GM19351 (cell line): Measurements from ENCODE around the gene GNG12.

Source experiments
- ATAC-seq: cut with Tn5 transposase; IDR thresholded peaks from one replicate; pipeline ENCODE4 v1.9.1; 2021; ENCODE audit warnings: mild to moderate bottlenecking, moderate library complexity; ENCODE audit not compliant: unreplicated experiment

Gene GNG12

DNA sequence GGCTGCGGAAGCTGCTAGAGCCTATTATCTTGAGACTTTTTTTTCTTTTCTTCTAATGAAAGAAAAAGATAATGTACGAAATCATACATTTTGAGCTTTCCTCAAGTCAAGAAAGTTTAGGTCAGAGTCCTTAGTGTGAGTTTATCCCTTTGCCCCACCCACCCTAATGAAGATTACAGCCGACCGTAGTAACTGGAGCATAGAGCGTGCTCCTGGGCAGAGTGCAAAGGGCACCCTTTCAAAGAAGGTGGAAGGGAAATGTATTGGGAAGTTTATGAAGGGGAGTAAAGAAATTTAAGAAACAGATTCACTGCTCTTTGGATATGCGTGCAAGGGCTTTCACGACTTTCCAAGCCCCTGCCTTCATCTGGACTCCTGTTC is 17.2 kb downstream of the GNG12 start:
- ATAC-seq, result no peak

DNA sequence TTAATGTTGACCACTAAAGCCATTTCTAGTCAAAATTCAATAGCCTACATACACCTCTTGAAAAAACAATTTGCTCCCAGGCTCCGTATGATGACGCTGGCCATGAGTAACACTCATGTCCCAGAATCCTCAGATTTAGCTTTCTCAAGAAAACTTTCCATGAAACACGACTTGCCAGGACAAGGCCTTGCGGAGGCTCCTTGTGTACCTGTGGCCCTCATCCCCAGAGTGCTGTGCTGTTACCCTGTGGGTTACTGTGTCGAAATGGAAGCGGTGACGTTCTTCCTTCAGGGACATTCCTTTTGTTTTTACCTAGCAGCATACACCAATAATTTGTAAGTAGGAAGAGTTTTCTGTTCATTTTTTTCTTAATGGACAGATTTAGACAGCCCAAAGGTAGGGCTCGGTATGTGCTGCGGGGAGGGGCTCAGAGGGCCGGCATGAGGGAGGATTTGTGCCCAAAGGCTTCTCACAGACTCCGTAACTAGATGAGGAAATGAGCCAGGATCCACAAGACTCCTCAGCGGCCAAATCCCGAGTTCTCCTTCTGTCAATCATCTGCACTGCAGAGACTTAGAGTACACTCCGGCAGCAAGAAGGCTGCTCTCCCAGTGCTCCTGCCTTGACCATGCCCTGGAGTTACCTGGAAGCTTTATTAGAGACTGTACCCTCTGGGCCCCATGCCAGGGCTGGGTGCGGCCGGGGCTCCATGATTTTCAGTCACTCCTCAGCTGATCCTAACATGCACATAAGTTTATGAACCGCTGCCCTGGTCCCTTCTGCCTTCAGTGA is 17.8 kb downstream of the GNG12 start:
- no peak for ATAC-seq

DNA sequence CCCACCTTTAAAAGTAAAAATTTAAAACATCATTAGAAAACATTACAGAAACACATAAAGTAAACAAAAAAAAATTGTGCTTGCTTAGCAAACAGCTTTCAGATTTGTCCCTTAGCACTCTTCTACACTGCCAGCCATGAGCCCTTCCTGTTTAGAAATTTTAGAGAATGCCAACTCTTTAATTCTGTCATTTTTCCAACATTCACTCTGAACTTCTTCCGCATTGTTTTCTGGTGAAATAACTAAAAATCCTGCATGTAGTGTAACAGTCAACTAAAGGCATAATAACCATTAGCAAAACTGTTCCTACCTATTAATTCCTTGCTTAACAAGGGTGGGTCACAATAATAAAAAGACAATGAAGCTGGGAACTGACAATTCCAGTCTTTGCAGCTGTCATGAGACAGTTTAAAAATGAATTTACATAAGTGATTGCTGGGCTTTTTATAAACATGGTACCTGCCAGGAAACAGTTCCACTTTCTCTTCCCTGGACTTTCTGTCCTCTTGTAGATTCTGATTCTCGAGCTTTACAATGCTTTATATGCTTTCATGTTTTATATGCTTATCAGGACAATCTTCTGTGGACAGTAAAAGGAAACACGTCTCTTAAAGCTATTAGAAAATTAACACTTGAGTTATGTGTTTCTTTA is 19.0 kb downstream of the GNG12 start:
- no peak for ATAC-seq

DNA sequence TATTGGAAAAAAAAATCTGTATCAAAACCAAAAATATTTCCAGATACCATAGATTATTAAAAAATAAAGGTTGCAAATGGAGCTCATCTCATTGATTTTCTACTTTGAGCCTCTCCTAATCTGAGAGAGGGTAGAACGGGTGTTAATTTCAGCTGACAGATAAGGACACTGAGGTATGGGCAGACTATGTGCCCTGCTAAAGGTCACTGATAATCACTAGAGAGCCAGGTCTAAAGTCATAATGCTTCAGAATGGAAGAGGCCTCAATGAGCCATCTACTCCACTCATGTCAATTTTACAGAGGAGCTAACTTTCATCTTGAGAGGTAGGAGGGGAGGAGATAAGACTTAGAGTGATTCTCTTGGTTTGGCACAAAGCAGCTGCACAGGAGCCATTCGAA is 21.0 kb downstream of the GNG12 start:
- no peak for ATAC-seq

DNA sequence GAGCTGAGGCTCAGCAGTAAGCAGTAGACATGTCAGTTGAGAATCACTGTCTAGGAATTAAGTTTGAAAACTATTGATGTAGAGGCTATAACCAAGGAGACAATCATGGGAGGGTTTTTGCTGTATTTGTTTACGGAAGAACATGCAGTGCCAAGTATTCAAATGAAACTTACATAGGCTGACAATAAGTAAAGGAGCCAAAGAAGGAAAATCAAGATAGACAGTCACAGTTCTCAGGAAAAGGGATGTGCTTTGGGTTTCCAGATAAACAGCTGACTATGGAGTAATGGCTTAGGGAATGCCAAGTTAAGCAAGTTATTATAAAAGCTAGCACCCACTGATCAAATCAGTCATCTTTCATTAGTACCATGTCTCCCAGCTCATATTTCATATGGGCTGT is 21.5 kb downstream of the GNG12 start:
- no peak for ATAC-seq

DNA sequence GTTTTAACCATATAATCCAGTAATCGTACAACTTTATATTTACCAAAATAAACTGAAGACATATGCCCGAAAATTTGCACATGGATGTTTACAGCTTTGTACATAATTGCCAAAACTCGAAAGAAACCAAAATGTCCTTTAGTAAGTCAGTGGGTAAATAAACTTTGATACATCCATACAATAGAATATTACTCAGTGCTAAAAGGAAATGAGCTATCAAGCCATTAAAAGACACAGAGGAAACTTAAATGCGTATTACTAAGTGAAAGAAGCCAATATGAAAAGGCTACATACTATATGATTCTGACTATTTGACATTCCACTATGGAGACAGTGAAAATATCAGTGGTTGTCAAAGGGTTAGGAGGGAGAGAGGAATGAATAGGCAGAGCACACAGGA is 23.4 kb downstream of the GNG12 start:
- no peak for ATAC-seq

DNA sequence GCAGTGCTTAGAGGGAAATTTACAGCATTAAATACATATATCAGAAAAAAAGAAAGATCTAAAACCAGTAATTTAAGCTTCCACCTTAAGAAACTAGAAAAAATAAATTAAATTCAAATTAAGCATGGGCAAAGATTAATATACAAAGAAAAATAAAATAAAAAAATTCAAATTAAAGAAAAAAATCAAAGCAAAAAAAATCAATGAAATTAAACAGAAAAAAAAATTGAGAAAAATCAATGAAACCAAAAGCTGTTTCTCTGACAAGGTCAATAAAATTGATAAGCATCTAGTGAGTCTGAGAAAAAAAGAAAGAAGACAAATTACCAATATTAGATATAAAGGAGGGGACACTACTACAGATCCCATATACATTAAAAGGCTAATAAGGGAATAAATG is 26.0 kb downstream of the GNG12 start:
- no peak for ATAC-seq

DNA sequence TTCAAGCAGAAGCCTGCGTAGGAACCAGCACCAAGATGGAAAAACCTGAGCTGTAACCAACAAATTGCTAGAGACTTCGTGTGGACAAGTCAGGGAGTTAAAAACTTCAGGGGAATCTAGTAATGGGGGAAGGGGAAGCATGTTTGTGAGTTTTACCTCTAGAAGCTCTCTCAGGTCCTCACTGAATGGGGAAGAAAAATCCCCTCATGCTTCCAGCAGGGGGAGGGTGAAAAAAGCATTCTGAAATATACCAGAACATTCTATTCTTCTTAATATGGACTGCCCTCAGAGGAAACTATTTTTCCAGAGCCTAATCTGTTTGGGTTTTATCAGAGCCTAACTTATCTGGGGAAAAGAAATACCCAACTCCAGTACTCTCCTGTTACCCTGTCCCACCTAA is 28.6 kb downstream of the GNG12 start:
- ATAC-seq, result no peak

DNA sequence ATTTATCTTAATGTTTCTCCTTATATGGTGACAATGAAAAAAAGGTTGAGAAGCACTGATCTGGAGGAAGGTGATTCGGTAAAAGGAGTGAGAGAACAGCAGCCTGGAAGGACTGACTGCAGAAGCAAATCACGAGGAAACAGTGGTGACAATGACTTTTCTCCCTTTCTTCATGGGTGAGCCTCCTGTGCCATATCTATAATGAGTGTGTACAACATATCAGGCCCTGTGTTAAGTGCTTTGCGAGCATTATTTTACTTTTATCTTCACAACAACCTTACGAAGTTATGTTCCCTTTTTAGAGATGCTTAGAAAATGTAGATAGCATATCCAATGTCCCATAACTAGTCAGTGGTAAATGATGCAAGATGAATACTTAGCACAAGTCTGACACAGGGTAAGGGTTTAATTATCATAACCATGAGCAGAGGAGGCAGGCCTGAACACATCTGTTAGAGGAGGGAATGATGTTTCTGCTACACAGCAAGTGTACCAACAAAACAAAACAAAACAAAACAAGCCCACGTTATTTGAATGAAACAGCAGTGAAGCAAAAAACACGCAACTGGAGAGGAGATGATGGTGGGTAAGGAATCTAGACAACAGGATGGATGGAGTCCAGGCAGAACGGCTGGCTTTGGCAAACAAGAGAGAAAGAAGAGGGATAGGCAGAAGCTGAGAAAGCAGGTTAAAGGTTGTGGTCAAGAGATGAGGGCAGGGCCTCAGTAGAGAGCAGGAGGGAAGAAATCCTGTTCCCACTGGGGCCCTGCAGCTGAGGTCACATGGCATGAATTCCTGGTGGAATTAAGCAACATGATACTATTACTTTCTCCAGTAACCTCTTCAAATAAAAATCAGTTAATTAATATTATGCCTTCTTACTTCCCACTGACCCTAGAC is 29.6 kb downstream of the GNG12 start:
- no peak for ATAC-seq

DNA sequence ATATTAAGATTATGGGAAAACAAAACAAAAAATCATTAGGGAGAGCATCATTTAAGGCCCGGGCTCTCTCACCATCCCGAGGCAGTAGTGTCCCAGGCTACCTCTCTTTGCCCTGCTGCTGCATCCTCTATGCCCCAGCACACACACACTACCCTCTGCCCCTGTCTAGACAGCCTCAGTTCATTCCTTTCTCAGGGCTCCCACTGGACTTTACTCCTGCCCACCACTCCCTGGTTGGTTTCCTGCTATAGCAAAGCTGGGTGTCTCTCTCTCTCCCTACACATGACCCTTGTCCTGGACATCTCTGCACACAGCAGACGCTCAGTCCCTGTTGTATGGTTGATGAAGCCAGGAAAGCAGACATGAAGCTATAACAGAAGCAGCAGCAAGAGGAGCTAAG is 30.7 kb downstream of the GNG12 start:
- no peak for ATAC-seq

DNA sequence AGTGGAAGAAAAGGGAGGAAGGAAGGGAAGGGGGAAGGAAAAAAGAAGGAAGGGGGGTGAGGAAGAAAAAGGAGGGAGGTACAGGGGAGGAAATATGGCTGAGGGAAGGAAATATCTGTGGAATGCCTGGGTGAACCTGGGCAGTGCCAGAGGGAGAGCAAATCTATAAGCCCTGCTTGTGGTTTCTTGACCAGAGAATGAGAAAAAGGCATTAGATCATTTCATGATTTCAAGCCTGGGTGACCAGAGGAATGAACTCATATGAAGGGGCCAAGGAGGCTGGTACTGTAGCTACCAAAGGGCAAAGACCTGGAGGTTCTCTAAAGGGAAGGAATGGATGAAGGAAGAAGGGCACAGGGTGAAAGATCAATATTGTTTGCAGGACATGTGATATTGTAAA is 31.4 kb downstream of the GNG12 start:
- no peak for ATAC-seq

DNA sequence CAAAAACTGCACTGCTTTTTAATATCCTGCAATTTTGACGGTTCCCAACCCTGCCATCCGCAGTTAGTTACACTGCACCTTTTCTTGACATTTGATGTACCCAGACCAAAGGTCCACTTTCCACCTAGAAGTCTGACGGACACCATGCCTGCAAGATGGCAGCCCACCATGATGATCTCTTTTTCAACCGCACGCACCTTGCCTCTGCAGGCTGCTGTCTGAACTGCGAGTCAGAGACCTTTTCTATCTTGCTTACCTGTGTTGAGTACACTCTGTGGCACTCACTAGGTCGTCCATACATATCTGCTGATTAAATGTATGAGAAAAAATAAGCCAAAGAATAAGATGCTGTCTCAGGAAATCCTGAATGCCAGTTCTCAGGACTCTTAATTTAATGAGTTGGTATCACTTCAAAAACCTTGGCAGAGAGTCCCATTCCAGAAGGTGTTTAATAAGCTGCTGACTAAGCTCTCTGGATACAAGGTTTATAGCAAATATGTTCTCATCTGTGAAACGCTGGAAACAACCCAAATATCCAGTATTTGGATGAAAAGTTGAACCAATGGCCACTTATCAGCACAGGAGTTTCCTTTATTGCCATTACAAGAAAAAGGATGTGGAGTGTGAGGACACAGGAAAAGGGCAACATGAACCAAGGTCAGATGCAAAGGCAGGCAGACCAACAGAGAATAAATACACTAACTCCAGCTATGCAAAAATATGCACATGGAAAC is 37.9 kb downstream of the GNG12 start:
- no peak for ATAC-seq

DNA sequence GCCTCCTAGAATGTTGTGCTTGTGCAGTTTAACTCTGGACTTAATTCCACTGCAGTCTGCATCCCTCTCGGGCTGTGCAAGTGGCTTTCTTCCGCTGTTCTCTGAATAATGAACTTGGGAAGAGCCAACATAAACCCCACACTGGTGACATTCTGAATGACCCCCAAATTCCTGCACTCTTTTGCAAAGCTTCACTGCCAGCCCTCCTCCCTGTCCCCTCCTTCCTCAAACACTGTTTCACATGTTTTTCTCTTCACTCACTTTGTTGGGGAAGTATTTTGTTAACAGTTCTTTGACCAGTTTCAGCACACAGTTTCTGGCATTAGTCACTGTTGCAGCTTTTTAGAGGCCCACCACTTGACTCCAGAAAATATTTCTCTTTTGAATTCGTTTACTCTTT is 39.7 kb downstream of the GNG12 start:
- ATAC-seq, result no peak

DNA sequence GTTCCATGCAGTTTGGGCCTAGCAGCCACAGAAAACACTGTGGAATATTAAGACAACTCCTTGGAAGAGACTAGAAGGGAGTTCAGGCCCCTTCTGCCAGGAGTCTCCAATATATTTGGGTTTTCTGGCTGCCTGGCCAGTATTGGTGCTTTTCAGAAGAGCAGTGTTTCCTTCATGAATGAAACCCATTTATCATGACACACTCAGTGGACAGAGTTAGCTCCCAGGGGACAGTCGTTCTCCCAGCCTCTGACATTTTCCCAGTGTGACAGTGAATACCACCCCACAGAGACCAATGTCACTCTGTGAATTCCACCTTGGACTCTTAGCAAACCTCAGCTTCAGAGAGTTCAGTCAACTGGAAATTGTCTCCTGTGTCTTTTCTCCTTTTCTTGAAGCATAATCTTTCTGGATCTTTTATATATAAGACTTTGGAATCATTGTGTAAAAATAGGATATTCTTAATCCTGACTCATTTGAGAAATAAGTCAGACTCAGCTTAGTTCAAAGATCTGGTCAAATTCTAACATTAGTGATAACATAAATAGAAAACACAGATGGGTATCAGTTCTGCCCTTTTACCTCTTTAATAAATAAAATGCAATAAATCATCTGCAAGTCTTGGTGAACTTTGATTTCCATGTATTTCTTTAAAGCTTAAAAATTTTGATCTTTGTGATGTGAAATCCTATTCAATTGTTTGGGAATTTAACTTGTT is 40.4 kb downstream of the GNG12 start:
- ATAC-seq, result no peak

DNA sequence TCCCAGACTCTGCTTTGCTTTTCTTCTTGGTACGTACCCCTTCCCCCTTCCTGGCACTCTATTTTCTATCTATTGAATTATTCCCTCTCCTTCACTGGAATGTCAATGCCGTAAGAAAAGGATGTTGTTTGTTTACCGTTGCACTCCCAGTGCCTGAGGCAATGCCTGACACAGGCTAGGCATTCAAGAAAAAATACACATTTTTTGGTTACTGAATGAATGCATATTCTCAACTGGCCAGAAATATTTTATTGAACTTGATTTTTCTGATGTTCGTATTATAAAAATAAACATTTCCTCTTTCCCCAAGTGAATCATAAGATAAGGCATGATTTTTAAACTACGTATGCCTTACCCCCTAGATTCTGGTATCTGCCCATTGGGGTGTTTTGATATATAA is 41.2 kb downstream of the GNG12 start:
- ATAC-seq, result no peak

DNA sequence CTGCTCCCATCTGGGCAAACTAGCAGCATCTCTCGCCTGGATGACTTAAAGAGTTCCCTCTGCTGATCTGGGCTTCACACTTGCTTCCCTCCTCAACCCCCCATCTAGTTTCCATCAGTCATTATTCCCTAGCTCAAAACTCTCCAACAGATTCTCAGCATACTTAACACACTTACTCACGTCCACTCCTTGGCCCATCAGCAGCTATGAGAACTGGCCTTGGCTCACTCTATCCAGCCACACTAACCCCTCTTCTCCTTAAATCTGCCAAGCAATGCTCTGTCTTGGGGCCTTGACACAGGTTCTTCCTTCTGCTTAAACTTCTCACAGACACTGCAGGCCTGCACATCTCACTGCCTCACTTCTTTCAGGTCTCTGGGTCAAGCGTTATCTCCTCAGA is 41.6 kb downstream of the GNG12 start:
- ATAC-seq, result no peak

DNA sequence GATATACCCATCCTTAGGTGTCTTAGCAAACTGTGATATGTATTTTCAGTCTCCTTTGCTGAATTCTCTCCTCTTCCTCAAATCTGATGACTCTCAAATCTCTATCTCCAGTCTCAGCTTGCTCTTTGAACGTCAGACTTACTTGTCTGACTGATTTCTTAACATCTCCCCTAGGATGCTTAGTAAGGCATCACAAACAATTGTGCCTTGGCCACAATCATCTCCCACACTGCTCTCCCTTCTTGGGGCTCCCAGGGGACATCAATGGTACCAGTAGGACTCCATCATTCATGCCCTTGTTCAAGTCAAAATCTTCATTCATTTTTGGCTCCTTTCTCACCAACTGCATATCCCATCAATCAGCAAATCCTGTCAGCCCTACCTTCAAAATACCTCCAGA is 42.0 kb downstream of the GNG12 start:
- ATAC-seq, result no peak

DNA sequence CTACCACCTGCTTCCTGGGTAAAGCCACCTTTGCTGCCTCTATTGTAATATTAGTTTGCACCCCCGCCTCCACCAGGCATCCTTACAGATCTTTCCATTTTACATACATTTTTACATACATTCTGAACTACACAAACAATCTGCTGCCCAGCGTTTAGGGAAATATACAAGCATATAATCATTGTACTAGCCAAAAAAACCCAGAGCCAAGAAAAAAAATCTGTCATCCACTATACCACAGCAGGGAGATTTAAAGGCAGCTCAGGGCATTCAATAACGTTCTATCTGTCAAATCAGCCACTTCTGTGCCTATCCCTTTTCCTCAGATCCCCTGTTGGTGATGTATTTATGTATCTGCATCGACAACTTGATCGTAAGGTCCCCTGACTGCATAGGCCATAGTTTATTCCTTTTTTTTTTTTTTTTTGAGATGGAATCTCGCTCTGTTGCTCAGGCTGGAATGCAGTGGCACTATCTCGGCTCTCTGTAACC is 43.0 kb downstream of the GNG12 start:
- no peak for ATAC-seq

DNA sequence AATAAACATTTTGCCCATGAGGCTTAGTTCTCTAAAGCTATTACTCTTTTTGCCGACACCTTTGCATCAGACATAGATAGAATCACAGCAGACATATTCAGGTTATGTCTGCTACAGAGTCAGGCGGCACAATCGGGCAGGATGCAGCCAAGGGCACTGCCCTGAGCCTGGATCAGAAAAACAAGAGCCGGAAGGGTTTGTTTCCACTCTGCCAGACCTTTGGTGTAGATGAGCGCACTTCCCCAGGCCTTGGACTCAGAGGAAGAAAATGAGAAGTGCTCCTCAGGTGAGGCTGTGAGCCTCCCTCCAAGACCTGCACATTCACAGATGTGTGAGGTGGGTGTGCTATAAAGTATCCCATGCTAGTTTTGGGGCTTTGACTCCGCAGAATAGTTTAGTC is 43.7 kb downstream of the GNG12 start:
- ATAC-seq, result no peak

DNA sequence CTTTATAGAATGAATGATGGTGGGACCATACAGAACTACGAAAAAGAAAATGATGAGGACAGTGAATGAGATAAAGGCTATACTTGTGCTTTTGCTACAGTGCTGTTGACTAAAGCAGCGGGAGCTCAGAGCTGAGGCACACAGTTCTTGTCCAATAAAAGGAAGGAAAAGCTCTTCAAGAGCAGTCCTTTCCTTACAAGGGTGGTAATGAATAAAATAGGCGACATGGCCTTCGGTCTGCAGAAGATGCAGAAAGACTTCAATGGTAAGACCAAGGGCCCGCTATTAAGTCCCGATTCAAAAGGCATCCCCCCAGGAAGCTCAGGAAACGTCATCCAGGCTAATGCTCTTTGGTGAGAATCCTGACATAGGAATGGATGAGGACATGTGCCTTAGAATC is 44.4 kb downstream of the GNG12 start:
- ATAC-seq, result no peak
